GM19468 (cell line): ENCODE results near the gene VIM.

ENCODE experiments used
- ATAC-seq: cut with Tn5 transposase; IDR thresholded peaks from one replicate; pipeline ENCODE4 v1.9.1; 2021; ENCODE audit warnings: mild to moderate bottlenecking, moderate library complexity, moderate number of reproducible peaks; ENCODE audit not compliant: unreplicated experiment; ENCODE audit errors: extremely low read depth

The VIM gene

DNA sequence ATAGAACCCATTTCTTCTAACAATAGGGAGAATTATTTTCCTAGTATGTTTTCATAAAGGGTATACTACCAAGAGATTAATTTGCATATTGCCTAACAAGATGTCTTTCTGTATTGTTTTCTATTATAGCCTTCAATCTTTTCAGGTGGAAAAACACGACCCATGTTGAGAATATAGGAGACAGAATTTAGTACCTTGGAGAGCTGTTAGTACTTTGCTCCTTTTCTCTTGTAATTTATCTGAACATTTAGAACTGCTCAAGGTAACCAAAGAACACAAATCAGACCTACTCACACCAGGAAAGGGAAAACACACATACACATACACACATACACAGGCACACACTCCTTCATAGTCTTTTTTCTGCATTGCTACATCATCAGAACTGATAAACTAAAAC lies 18.7 kb upstream of the VIM start:
- no peak for ATAC-seq

DNA sequence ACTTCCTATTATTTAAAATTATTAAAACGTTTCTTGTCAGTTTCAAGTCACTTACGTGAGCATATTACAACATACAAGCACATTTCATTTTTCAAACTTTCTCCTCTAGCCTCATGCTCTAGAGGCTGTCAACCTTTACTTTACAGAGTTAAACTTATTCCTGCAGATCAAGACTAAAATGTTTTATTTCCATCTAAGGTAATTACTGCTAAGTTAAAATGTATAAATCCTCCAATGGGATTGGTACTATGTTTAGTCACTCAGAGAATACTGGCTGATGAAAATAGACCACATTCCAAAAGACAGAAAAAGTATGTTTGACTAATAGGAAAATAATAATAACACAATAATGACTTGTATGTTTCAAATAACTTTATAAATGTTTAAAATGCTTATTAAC lies 18.2 kb upstream of the VIM start:
- ATAC-seq: no peak

DNA sequence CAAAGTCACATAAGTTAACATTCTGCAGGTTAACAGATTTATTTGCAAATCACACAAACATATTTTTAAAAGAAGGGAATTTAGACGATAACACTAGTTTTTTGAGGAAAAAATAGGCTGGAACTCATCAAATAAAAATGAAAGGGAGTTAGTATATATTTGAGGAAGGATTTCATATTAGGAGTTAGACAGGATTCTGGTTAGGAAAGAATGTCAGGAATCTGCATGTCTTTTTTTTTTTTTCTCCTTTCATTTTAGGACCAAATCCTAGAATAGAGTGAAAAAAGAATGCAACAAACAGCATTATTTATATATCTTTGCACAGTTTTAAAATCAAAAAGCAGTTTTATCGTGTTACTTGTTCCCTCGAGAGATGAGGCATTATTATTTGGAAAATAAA lies 17.7 kb upstream of the VIM start:
- ATAC-seq: no peak

DNA sequence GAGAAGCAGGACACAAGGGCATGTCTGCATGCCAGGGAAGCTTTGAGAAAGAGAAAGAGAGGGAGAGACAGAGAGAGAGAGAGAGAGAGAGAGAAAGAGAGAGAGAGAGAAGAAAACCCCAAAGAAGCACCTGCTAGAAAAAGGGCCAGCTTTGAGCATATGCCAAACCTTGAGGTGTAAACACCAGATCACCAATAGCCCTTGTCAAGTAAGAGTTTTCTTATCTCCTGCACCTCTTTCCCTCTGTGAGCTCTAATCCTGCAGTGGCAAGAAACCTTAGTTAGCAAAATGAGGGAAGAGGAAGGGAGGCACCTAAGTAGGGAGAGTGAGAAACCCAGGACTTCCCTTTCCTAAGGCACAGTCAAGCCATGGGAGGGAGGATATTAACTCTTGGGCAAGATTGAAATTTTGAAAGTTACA lies 15.2 kb upstream of the VIM start:
- ATAC-seq: no peak

DNA sequence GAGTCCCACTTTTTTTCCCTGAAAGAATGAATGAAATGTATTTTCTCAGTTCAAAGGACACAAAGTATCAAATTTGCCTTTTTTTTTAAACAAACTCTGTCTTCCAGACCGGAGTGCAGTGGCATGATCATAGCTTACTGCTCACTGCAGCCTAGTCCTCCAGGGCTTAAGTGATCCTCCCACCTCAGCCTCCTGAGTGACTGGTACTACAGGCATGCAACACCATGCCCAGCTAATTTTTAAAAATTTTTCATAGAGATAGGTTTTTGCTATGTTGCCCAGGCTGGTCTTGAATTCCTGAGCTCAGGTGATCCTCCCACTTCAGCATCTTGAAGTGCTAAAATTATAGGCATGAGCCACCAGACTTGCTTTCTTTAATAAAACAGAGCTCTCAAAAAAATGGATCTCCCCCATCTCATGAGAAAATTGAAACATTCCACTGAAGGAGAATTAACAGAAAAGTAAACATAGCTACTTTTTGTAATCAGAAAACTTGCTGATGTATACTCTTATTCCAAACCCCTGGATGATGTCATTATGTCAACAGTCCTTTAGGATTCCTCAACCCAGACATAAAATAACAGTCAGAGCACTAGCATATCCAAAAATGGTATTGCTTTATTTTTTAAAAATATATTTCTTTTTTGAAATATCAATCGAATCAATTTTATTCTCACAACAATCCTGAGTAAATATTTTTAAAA lies 14.2 kb upstream of the VIM start:
- no peak for ATAC-seq

DNA sequence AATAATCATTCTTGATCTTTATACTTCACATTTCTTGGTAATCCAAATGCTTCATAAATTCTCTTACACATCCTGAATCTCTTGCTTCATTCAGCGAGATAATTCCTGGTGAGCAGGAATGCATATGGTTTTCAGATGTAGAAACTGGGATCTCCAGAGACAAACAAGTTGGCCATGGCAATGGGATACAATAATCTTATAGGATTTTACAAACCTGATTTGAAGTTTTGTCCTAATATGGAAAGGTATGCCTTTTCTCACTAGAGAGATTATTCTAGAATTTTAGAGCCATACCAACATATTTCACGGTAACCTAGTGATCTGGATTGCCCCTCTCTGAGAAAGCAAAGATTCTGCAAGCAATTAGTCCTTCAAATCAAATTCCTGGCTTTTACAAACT lies 13.5 kb upstream of the VIM start:
- no peak for ATAC-seq

DNA sequence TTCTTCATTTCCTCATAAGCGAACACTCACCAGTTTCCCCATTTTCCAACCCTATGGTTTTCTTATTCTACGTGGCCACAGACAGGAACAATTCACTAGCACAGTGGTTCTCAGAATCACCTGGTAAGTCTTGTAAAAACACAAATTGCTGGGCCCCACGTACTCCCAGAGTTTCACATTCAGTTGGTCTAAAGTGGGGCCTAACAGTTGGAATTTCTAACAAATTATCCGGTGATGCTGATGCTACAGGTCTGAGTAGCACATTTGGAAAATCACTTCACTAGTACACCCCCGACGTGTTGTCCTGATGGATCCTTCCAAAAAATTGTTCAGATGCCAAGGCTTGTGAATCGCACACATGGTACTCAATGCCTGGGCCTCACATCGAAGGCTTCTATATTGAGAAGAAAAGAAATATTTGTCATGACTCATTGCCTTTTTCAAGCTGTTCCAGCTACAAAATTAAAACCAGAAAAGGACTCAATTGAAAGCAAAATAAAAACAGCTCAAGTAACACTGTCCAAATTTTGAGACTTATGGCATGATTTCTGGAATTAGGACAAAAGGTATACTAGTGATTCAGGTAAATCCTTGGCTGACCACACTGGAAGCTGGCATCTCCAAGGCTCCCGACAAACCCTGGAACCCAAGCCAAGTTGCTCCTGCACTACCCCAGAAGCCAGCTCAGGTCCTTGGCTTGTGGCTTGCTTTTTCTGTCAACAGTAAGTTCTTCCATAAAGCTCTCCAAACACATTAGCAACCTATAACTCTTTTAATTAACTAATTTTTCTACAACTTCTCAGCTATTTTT lies 12.9 kb upstream of the VIM start:
- ATAC-seq: no peak

DNA sequence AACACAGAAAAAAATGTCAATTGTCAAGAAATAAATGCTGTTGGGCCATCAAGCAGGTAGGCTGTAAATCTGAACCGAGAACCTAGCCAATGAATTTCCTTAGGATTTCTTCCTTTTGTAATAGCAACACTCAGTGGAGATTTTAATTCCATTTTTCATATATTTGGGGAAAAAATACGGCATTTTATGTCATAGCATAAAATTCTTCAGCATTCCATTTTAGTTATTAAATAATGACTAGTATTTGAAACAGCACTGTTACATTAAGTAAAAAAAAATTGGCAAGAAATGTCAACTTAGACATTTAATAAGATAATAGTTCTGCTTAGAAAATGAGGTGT lies 12.3 kb upstream of the VIM start:
- ATAC-seq: no peak

DNA sequence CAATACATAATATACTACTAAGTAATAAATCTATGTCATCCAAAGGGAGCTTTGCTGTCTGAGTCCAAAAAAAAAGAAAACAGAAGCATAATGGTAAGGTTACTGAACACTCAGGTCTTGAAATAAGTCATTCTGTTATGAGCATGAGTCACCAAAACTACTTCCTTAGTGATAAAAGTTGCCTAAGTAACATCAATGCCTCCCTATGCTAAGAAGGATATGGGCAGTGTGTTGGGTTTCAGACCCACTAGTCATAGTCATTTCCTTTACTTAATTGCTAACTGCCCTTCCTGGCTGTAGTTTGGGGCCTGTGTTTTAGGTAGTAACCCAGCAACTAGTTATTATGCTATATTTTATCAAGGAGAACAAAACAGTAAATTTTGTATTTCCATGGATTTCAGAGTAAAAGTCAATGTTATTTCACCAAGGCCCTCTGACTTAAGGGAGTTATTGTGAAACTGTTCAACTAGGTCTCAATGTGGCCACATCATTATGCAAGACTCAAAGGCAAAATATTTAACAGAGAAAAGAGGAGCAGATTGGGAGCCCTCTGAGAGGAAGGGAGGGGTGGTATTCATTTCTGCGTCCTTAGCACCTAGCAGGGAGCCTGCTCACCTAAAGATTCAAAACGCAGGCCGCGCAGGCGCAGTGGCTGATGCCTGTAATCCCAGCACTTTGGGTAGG lies 11.7 kb upstream of the VIM start:
- ATAC-seq: peak; percentile 98

DNA sequence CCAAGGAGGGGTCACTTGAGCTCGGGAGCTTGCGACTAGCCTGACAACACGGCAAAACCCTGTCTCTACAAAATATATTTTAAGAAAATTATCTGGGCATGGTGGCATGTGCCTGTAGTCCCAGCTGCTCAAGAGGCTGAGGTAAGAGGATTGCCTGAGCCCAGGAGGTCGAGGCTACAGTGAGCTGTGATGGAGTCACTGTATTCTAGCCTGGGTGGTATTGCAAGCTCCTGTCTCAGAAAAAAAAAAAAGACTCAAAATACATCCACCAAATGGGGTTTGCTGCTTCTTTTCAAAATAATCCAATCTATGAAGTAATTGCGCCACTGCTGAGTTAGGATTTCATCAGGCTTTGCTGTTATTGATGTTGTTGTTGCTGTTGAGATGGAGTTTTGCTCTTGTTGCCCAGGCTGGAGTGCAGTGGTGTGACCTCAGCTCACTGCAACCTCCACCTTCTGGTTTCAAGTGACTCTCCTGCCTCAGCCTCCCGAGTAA lies 11.1 kb upstream of the VIM start:
- ATAC-seq: no peak

DNA sequence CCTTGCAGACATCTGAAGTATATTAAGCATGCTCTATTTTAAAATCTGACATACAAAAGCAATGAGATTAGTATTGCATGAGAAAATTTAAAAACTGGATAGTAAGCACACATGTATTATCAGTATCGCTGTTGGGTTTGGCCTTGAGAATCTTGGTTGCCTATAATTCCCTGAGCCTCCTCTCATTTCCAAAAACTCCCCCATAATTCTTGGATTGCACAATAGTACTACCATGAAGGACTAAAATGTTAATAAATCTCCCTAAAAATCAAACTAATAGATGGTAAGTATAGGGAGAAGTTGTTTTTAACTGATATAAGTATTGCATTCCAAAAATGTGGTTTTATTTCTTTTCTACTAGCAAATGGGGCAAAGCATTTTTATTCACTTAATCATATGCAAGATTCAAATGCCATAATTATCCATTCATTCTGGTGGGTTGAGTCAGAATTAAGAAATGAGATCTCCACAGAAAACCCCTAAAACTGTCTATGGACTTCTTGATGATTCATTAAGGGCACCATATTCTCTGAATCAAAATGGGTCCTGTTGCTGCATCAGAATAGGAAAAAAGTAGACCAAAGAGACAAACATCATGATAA lies 10.3 kb upstream of the VIM start:
- no peak for ATAC-seq

DNA sequence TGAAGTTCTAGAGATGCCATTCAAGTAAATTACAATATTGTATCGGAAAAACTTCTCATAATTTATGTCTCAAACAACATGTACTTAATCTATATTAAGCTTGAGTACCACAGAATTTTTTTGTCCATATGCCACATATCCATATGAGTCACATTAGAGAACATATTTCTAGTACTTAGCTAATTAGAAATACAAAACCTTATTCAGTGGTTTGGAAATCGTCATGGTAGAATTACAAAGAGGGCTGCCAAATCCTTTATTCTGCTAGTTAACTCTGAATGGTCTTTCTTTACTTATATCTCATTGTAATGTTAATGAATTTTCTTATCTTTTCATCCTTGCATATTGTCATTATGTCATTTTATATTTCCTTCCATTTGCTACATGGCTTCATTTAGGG lies 9.0 kb upstream of the VIM start:
- ATAC-seq: no peak

DNA sequence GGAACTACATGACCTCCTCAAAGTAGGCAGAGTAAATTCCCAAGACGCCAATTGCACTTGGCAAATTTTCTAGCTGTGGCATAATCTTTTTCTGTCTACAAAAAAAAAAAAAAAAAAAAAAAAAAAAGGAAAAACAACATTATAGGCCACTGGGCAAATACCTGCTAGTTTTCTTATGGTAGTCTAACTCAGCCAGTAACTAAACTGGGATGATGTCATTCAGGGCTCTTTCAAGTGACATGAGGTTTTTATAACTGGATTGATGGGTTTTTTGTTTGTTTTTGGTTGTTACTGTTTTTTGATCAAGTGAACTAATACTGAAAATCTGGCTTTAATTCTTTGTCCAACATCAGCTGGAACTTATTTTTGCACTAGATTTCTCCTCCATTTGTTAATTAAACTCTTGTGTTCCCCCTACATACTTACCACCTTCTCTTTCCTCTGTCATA lies 7.4 kb upstream of the VIM start:
- ATAC-seq: no peak

DNA sequence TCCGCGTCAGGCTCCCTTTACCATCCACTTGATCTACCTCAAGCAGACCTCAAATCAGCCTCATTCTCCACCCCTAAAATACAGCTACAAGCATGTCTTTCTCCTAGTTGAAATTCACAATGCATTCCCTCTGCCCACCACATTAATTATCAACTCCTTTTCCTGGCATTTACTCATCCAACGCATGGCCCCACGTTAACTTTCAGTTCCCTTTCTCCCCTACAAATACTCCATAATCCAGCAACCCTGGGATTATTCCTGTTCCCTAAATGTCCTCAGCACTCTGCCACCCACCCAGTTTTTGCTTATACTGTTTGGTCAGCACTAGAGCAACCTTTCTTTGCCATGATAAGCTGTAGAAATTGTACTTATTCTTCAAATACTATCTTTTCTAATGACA lies 5.7 kb upstream of the VIM start:
- ATAC-seq: no peak

DNA sequence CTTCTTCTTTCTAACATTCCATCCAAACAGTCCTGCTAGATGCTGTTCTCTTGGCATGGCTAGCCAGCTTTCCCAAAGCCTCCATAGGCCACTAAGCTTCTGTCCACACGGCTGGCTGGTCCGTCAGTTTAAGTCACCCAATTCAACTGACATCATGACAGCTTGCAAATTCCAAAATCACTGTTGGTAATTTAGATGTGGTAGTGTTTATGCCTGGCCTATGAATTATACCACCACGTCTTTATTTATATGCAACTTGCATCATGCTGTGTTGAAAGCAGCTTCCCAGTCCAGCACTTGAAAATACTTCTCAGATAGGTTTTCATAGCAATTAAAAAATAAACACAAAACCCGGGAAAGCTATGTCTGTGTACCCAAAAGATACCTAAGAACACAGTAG lies 2.2 kb upstream of the VIM start:
- no peak for ATAC-seq

DNA sequence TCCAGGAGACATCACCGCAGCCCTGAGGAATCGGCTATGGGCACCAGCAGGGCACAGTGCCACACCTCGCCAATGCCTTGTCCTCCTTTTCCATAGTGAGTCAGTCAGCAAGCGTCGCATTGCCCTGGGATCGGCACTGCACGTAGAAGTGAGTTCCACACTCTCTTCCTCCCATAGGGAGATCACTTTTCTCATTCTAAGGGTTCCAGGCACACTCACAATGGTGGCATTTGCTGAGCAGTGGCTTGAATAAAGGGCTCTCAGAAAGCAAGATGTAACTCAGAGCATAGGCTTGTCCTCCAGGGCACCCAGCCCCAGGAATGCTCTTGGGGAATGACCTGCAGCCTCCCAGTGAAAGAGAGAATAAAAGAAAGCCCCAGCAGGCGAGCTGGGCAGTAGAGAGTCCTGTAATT lies 1.1 kb upstream of the VIM start:
- ATAC-seq: no peak

DNA sequence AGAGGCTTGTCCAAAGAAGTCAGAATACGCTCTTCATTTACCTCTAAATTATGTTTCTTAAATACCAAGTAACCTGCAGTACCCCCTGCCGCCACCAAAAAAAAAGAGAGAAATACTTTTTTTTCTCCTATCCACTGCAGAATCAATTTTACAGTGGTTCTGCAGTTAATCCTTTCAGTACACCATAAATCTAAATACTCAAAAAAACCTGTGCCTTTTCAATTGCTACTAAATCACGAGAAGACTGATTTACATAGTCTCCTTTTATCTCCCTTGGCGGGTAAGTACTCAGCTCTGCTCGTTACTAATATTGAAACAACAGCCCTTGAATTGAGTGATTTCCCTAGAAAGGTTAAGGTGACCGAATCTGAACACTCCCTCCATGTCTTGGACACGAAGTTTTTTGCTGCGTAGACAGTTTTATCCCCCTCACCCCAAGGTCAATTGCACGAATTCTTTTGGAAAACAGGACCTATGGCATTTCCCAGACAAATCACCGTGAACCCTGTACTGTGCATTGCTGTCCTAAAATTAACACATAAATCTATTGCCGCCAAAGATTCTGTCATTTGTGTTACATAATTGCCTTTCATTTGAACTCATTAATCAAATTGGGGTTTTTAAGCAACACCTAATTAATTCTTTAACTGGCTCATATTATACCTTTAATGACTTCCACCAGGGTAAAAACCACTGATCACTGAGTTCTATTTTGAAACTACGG lies 512 bp upstream of the VIM start:
- no peak for ATAC-seq

DNA sequence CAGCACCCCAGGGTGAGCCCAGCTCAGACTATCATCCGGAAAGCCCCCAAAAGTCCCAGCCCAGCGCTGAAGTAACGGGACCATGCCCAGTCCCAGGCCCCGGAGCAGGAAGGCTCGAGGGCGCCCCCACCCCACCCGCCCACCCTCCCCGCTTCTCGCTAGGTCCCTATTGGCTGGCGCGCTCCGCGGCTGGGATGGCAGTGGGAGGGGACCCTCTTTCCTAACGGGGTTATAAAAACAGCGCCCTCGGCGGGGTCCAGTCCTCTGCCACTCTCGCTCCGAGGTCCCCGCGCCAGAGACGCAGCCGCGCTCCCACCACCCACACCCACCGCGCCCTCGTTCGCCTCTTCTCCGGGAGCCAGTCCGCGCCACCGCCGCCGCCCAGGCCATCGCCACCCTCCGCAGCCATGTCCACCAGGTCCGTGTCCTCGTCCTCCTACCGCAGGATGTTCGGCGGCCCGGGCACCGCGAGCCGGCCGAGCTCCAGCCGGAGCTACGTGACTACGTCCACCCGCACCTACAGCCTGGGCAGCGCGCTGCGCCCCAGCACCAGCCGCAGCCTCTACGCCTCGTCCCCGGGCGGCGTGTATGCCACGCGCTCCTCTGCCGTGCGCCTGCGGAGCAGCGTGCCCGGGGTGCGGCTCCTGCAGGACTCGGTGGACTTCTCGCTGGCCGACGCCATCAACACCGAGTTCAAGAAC lies 1.1 kb downstream of the VIM start:
- ATAC-seq: no peak

DNA sequence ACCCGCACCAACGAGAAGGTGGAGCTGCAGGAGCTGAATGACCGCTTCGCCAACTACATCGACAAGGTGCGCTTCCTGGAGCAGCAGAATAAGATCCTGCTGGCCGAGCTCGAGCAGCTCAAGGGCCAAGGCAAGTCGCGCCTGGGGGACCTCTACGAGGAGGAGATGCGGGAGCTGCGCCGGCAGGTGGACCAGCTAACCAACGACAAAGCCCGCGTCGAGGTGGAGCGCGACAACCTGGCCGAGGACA lies 1.6 kb downstream of the VIM start:
- no peak for ATAC-seq
